Breast epithelium (tissue), 4 donors: ENCODE measurements around the gene LTF. TPM values are rescaled to one million over a fixed set of nuclear protein-coding genes. Genes with fewer than 3 reads are reported as not detected.

Source experiments
- DNase-seq, 2 donors: peaks; one replicate each; pipeline ENCODE4 v3.0.0-alpha.2; 2019; ENCODE audit warnings: low spot score in 2 of 2
- H3K27ac ChIP-seq, 2 donors: fragments of 200-600 bp; sonication (generic) in 1 of 2; one replicate each; pipeline ENCODE4 v1.5.1; 2016 to 2019; ENCODE audit warnings: mild to moderate bottlenecking in 1 of 2
- H3K27me3 ChIP-seq, 2 donors: fragments of 200-600 bp; sonication (generic) in 1 of 2; one replicate each; pipeline versions ENCODE4 v1.5.1 to v1.6.0; 2017 to 2019; ENCODE audit warnings: control low read depth in 1 of 2, mild to moderate bottlenecking in 1 of 2
- H3K36me3 ChIP-seq: fragments of 200-600 bp; one replicate; pipeline ENCODE4 v1.5.1; 2019
- H3K4me1 ChIP-seq, 2 donors: fragments of 200-600 bp; sonication (generic); one replicate each; pipeline ENCODE4 v1.5.1; 2016 to 2019; ENCODE audit warnings: control low read depth in 1 of 2
- H3K4me3 ChIP-seq, 3 donors: fragments of 200-600 bp; sonication (generic); 1 replicate in 2 of 3; 2 replicates in 1 of 3; pipeline ENCODE4 v1.5.1; 2016 to 2019; ENCODE audit warnings: mild to moderate bottlenecking in 3 of 3, moderate library complexity in 2 of 3
- H3K9me3 ChIP-seq, 2 donors: fragments of 200-600 bp; sonication (generic) in 1 of 2; one replicate each; pipeline ENCODE4 v1.5.1; 2016 to 2019; ENCODE audit warnings: control low read depth in 1 of 2
- CTCF ChIP-seq, 3 donors: fragments of 450-650 bp; IDR thresholded peaks; one replicate each; pipeline ENCODE4 v1.5.1; 2016 to 2017; ENCODE audit warnings: antibody characterized with exemption in 3 of 3, mild to moderate bottlenecking in 3 of 3, moderate library complexity in 3 of 3
- POLR2A ChIP-seq: fragments of 450-650 bp; IDR thresholded peaks from one replicate; pipeline ENCODE4 v1.6.1; 2016; ENCODE audit warnings: antibody characterized with exemption, mild to moderate bottlenecking, moderate library complexity
- POLR2AphosphoS5 ChIP-seq, 3 donors: sonication (generic); formaldehyde crosslinking; IDR thresholded peaks; one replicate each; pipeline ENCODE4 v1.6.1; 2017; ENCODE audit warnings: antibody characterized with exemption in 3 of 3
- intact Hi-C: fragments of 100-400 bp; cut with DNase I; formaldehyde crosslinking; loops from one replicate; pipeline ENCODE4 v1.15.1; 2023; ENCODE audit warnings: low total_unique reads
- total RNA-seq, 3 donors: library from RNA; depleted of rRNA; stranded (reverse); fragments of >200 nt; gene quantifications; one replicate each; pipeline ENCODE4 v1.1.0, GENCODE V29; 2016

Gene LTF
- total RNA-seq, 3 donors from 2014 or later: 78.7 to 282 (median 190) TPM

DNA sequence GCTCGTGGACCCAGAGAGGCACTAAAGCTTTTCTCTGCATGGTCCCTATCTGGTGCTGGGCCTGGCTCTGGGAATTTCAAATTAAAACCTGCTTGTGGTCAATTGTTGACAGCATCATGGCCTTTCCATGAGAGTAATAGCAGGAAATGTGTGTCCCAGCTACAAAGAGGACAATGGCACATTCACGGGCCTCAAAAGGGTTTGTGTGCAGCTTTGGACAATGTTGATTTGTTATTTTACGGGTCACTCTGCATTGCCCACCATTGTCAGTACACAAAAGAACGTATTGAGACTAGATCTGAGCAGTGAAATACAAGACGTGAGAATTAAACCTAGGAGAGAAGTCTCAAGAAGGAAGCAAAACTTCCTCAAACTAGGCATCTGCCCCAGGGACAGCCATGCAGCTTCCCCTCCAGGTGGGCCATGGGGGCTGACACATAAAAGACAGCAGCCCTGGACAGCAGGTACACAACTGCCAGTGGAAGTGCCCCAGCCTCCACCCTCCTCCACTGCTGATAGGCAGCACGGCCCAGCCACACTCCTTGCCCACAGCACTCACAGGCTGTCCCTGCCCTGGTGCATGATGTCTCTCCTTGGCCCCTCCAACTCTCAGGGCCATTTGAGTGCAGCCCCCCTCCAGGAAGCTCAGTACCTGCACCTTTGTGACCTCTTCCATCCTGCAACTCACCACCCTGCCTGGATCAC, 15.9 kb upstream of the LTF start:
- Histone ChIP-seq H3K27me3 (no peaks in the 10 kb centered on the region), H3K27ac (peak overlapping the region in 1 of 2 donors; percentile 45), H3K4me3 (no peak overlapping the region), H3K9me3 (no peaks in the 10 kb centered on the region), H3K4me1 (no peaks in the 10 kb centered on the region), H3K36me3 (no peaks in the 10 kb centered on the region)
- intact Hi-C loops: no loop called here
- DNase-seq: peak in 1 of 2 donors; percentile 40
- TF ChIP-seq POLR2AphosphoS5 (IDR thresholded peaks at IDR 0.05) (no peak), POLR2A (no peak), CTCF (IDR thresholded peaks at IDR 0.05) (no peak)

DNA sequence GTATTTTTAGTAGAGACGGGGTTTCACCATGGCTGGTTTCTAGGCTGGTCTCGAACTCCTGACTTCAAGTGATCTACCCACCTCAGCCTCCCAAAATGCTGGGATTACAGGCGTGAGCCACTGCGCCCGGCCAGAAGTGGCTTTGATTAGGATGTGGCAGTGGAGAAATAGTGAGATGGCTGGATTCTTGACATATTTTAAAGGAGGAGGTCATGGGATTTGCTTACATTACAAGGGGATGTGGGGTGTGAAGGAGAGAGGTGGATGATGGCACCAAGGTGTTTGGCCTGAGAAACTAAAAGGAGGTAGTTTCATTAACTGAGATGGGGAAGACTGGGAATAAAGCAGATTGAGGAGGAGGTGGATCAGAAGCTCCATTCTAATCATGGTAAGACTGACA, 15.0 kb upstream of the LTF start:
- H3K9me3 ChIP-seq: no peaks in the 10 kb centered on the region
- no peak overlapping the region for H3K4me3 ChIP-seq
- peak overlapping the region in 1 of 2 donors; percentile 45 for H3K27ac ChIP-seq
- H3K36me3 ChIP-seq: no peaks in the 10 kb centered on the region
- no peaks in the 10 kb centered on the region for H3K4me1 ChIP-seq
- intact Hi-C loops: no loop called here
- TF ChIP-seq CTCF (IDR thresholded peaks at IDR 0.05): no peak
- TF ChIP-seq POLR2AphosphoS5 (IDR thresholded peaks at IDR 0.05): no peak
- TF ChIP-seq POLR2A: no peak
- DNase-seq: no peak
- no peaks in the 10 kb centered on the region for H3K27me3 ChIP-seq

DNA sequence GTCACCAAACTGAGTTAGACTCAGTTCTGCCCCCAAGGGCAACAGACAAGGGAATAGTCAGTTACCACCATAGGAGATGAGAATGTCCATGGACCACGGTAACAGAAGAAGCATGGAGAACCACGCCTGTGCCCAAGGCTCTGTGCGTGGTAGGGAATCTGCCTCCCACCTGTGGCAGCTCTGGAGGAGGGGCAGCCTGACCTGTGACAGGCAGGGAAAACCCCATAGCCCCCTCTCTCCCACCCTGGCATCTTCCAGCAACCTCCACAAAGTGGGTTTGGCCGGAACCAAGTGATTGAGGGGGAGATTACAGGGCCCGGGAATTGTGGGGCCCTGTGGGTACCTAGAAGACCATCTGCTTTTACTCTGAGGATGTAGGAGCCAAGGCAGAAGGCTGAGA, 14.3 kb upstream of the LTF start:
- Histone ChIP-seq H3K4me3 (no peak overlapping the region), H3K4me1 (no peaks in the 10 kb centered on the region), H3K27ac (no peak overlapping the region), H3K27me3 (no peaks in the 10 kb centered on the region), H3K9me3 (no peaks in the 10 kb centered on the region), H3K36me3 (no peaks in the 10 kb centered on the region)
- TF ChIP-seq POLR2AphosphoS5 (IDR thresholded peaks at IDR 0.05) (no peak), CTCF (IDR thresholded peaks at IDR 0.05) (no peak), POLR2A (no peak)
- DNase-seq: peak in 1 of 2 donors; percentile 5
- intact Hi-C loops: no loop called here

DNA sequence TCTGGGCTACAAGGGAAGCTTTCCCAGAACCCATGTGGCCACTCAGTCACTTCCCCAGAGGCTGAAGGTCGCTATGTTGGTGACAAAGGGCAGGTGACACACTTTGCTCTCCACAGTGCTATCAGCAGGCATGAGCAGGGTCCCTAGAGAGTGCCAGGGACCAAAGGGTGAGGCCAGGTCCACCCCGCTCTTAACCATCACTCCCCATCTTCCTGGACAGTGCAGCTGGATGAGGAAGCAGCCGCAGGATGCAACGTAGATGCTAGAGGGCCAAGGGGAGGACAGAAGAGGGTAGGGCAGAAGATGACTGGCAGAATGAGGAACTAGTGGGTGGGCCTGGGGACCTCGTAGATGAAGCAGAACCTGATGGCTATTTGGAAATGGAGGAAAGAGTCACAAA, 13.6 kb upstream of the LTF start:
- Histone ChIP-seq H3K27me3 (no peaks in the 10 kb centered on the region), H3K27ac (no peak overlapping the region), H3K9me3 (no peaks in the 10 kb centered on the region), H3K4me3 (no peak overlapping the region), H3K4me1 (no peaks in the 10 kb centered on the region), H3K36me3 (no peaks in the 10 kb centered on the region)
- DNase-seq: peak in 1 of 2 donors; percentile 28
- TF ChIP-seq CTCF (IDR thresholded peaks at IDR 0.05): no peak
- TF ChIP-seq POLR2A: no peak
- no peak for TF ChIP-seq POLR2AphosphoS5 (IDR thresholded peaks at IDR 0.05)
- intact Hi-C loops: no loop called here

- intact Hi-C loops: no loop called here
- H3K4me1 ChIP-seq: no peaks in the 10 kb centered on the region
- H3K9me3 ChIP-seq: no peaks in the 10 kb centered on the region
- H3K27ac ChIP-seq: no peak overlapping the region
- H3K4me3 ChIP-seq: no peak overlapping the region
- peak in 1 of 2 donors; percentile 27 for DNase-seq
- TF ChIP-seq POLR2AphosphoS5 (IDR thresholded peaks at IDR 0.05) (no peak), POLR2A (no peak), CTCF (IDR thresholded peaks at IDR 0.05) (no peak)
- no peaks in the 10 kb centered on the region for H3K27me3 ChIP-seq
- H3K36me3 ChIP-seq: no peaks in the 10 kb centered on the region
These were observed 13.1 kb upstream of the LTF start for GRCh38 chr3:46477756-46478155.
